HG02870 (cell line): Measurements from ENCODE around the gene R3HDM1.
"Not testable (repeated sequence)": the region's sequence is repeated elsewhere in the genome, so short reads cannot be mapped to it uniquely, and the experiment has no call there.

Source experiments
- ATAC-seq: cut with Tn5 transposase; IDR thresholded peaks from one replicate; pipeline ENCODE4 v1.9.1; 2021; ENCODE audit warnings: mild to moderate bottlenecking, moderate library complexity; ENCODE audit not compliant: unreplicated experiment

R3HDM1 gene

DNA sequence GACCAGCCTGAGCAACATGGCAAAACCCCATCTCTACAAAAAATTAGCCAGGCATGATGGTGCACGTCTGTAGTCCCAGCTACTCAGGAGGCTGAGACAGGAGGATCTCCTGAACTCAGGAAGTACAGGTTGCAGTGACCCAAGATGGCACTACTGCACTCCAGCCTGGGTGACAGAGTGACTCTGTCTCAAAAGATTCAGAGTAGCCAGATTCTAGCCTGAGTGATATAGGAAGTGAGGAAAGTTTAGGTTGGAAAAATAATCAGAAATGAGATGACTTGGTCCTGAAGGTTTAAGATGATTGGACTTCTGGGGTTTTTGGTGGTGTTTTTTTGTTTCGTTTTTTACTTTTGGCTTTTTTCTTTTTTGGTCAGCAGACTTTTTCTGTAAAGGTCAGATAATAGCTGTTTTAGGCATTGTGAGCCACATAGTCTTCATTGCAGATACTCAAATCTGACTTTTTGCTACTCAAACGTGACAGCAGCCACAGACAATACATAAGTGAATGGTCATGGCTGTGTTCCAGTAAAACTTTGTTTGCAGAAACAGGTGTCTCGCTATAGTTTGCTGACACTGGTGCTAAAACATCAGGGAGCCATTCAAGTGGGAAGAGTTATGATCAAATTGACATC is 106.3 kb downstream of the R3HDM1 start:
- ATAC-seq: peak; percentile 94

- no peak for ATAC-seq
Observed at GRCh38 chr2:135638825-135639224, 107.5 kb downstream of the R3HDM1 start.

DNA sequence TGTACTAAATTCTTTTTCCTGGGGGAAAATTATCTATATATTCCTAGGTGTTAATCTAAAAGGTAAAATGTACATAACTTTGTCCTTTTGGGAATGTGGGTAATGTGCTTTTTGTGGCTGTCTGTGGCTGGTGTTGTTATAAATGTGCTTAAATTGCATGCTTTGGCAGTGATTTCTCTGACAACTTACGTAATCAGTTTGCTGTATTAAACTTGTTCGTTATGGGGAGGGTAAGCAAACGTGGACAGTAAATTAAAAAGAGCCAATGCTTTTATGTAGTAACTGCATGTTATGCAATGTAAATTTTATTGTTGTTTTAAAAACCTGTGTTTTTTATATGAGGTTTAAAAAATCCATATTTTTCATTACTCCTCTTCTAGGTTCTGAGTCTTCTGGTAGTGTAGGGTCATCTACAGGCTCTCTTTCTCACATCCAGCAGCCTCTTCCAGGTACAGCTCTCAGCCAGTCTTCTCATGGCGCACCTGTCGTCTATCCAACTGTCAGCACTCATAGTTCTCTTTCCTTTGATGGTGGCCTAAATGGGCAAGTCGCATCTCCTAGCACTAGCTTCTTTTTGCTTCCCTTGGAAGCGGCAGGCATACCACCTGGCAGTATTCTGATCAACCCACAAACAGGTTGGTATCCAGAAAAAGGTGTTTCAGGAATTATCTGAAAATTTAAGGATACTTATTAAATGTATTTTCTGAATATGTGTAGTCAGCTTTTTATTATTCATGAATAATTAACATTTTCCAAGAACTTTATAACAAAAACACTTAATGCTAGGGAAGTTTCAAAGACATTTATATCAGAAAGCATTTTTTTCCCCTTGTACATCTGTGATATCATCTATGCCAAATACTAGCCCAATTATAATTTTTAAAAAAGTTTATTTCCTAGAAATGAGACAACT is 110.1 kb downstream of the R3HDM1 start:
- ATAC-seq: no peak

DNA sequence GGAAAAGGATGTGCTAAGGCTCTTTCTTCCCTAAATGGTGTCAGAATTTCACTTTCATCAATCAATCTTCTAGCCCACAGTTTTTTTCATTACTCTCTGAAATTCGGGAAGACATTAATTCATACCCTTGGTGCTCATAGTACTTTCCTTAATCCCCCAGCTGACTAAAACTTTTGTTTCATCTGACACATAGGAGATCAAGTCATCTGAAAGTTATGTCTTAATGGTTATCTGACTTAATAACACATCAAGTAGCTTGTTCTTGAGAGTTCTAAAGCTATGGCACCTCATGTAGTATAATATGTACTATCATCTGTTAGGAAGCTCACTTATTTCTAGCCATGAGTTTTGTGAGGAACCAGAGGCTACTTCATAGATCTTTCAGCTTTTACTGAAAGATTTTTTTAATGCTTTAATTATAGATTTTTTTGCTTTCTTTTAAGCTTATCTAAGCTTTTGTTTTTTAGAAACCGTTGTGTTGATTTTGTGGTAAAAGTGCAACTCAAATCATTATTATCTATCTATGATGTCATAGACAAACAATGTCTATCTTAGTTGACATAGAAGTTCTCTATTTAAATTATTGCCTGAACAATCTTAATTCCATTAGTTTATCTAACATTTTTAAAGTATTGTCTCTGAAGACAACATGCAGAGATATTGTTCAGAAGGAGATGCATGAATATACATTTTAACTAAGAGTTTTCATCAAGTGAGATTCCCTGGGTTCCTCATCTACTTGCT is 116.7 kb downstream of the R3HDM1 start:
- ATAC-seq: no peak

- ATAC-seq: no peak
Observed at GRCh38 chr2:135650721-135651120, 119.4 kb downstream of the R3HDM1 start.

- ATAC-seq: no peak
Observed at GRCh38 chr2:135651717-135652116, 120.4 kb downstream of the R3HDM1 start.

DNA sequence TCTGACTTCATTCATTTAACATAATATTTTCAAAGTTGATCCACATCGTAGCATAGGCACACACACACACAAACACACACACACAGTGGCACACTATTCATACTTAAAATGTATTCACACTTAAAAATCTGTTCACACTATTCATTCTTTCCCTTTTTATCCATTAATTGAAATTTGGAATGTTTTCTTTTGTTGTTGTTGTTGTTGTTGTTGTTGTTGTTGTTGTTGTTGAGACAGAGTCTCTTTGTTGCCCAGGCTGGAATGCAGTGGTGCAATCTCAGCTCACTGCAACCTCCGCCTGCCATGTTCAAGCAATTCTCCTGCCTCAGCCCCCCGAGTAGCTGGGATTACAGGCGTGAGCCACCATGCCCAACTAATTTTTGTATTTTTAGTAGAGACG is 123.0 kb downstream of the R3HDM1 start:
- ATAC-seq: not testable (repeated sequence)

GRCh38 chr2:135657806-135658582 is 126.7 kb downstream of the R3HDM1 start:
- no peak for ATAC-seq

- ATAC-seq: no peak
Observed at GRCh38 chr2:135662088-135662487, 130.8 kb downstream of the R3HDM1 start.

- ATAC-seq: no peak
Observed at GRCh38 chr2:135663148-135663700, 131.9 kb downstream of the R3HDM1 start.

DNA sequence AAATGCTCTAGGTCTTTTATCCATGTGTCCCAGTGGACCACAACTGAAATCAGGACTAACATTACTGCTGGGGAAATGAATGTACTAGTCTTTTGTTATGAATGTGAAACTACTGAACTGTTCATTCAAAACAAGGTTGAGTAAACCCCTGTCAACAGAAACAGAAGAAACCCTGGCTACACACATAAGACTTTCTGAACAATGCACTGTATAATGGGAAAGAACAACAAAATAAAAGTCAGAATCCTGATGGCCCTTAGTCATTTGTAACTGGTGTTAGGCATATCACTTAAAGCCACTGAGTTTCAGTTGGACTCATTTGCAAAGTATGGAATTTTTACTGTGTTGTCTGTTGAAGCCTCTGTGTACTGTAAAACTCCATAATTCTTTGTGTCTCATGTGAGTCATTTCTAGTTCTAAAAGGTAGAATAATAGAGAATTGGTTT is 133.4 kb downstream of the R3HDM1 start:
- ATAC-seq: peak; percentile 92

GRCh38 chr2:135667045-135667444 is 135.8 kb downstream of the R3HDM1 start:
- ATAC-seq: no peak

GRCh38 chr2:135674453-135674852 is 143.2 kb downstream of the R3HDM1 start:
- no peak for ATAC-seq

DNA sequence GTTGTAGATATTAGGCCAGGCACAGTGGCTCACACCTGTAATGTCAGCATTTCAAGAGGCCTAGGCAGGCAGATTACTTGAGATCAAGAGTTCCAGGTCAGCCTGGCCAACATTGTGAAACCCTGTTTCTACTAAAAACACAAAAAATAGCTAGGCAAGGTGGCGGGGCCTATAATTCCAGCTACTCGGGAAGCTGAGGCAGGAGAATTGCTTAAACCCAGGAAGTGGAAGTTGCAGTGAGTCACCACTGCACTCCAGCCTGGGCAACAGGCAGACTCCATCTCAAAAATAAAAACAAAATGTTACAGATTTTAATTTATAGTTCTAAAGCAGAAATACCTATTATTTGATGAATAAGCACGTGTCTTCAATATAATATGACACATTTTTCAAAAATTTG is 144.7 kb downstream of the R3HDM1 start:
- ATAC-seq: no peak

DNA sequence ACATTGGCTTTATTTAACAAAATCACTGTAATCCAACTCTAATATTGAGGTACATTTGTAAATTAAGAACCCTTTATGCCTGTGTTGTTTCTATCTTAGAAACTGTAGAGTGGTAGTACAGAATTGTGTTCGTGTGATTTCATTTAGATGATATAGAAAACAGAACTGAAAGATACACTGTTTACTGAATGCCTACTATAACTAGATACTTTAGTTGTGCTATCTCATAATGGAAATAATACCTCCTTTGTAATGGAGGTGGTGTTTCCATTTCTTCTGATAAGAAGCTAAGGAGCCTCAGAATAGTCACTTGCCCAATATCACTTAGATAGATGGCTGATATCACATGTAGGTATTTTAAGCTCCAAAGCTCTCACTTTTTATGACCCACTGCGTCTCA is 147.8 kb downstream of the R3HDM1 start:
- no peak for ATAC-seq

DNA sequence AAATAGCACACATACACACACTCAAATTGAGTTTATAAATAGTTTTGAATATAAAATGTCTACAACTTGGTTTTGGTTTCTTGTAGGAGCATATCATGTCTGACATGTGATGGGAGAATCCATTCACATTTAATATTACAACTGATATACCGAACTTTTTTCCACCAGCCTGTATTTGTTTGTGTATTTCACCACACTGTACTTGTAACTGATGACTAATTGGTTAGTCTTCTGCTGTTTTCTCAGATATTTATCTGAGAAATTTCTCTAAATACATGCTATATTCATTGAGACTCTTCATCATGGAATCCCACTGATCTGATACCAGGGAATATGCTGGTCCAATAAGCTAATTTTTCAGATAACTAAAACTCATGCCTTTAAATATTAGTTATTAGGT is 154.1 kb downstream of the R3HDM1 start:
- no peak for ATAC-seq

DNA sequence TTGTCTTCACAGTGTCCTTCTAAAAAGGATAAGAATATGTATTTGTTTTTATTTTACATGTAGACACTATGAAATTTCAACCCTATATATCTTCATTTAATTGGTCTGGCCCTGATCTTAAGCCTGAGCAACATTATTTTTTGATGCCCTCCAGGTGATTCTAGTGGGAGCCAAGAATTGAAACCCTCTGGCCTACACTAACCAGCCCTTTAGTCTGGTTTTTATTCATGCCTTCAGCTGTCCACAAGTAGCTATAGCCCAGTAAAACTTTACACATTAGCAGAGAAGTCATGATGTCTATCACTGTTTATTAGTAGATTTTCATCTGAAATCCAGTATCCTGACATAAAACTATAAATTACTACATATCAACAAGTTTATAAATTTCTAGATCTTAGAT is 157.7 kb downstream of the R3HDM1 start:
- ATAC-seq: no peak

DNA sequence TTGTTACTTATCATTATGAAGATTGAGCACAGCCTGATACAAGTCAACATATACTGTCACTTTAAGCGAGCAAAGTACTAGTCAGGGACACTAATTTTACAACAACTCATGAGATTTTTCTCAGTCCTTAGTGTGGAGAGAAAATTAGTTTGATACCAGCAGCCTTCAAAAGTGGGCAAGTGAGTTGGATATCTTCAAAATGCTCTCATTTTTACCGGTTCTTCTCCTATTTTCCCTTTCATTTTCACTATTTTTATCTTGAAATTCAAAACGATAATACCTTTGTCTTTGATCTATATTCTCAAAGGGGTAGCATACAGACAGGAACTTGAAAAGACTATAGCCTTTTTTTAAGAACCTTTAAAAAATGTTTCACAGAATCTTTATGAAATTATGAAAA is 158.4 kb downstream of the R3HDM1 start:
- no peak for ATAC-seq

DNA sequence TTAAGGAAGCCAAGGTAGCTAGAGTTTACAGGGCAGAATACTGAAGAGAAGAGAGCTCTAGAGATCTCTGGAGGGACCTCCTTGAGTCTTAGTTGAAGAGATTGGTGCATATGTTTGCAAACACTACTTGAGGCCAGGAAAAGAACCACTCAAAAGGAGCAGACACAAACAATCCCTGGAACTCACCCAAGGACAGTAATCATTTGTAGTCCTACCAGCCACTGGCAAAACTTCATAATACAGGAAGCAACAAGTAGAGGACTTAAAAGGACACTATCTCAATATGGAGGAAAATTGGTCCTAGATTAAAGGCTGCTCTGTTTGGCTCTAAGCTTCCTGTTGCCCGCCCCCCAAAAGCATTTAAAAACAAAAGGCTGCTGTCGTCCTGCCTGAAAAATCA is 163.4 kb downstream of the R3HDM1 start:
- ATAC-seq: no peak

GRCh38 chr2:135698838-135699237 is 167.6 kb downstream of the R3HDM1 start:
- ATAC-seq: no peak
